ENCODE results near the gene AMZ1.

The AMZ1 gene

GRCh38 chr7:2687881-2688318 is at the start of gene AMZ1:
Gene AMZ1 (plus strand): TSS chr7:2688202. CDS start chr7:2700452, 12,250 bp downstream.
- DNase-seq, result peak; percentile 35

- peak; percentile 82 for DNase-seq
These were observed 49.6 kb upstream of the AMZ1 start for GRCh38 chr7:2638224-2638991.

GRCh38 chr7:2639181-2639681 is 48.8 kb upstream of the AMZ1 start:
- no peak for DNase-seq

GRCh38 chr7:2639695-2640481 is 48.1 kb upstream of the AMZ1 start:
- no peak for DNase-seq

- no peak for DNase-seq
These were observed 47.5 kb upstream of the AMZ1 start for GRCh38 chr7:2640482-2640830.

- DNase-seq, result no peak
These were observed 47.1 kb upstream of the AMZ1 start for GRCh38 chr7:2640846-2641316.

GRCh38 chr7:2641406-2642393 is 46.3 kb upstream of the AMZ1 start:
- peak; percentile 97 for DNase-seq

GRCh38 chr7:2643386-2644219 is 44.4 kb upstream of the AMZ1 start:
- DNase-seq, result no peak

- no peak for DNase-seq
These were observed 43.8 kb upstream of the AMZ1 start for GRCh38 chr7:2644220-2644561.

- DNase-seq, result no peak
These were observed 43.3 kb upstream of the AMZ1 start for GRCh38 chr7:2644562-2645273.

GRCh38 chr7:2645274-2645868 is 42.6 kb upstream of the AMZ1 start:
- DNase-seq, result no peak

- no peak for DNase-seq
These were observed 41.7 kb upstream of the AMZ1 start for GRCh38 chr7:2646336-2646679.

GRCh38 chr7:2646680-2647571 is 41.1 kb upstream of the AMZ1 start:
- no peak for DNase-seq

GRCh38 chr7:2647594-2648172 is 40.3 kb upstream of the AMZ1 start:
- no peak for DNase-seq

- DNase-seq, result no peak
These were observed 38.7 kb upstream of the AMZ1 start for GRCh38 chr7:2649139-2649838.

- DNase-seq, result no peak
These were observed 38.0 kb upstream of the AMZ1 start for GRCh38 chr7:2649991-2650390.

- DNase-seq, result peak; percentile 38
These were observed 37.6 kb upstream of the AMZ1 start for GRCh38 chr7:2650451-2650850.

- DNase-seq, result no peak
These were observed 36.7 kb upstream of the AMZ1 start for GRCh38 chr7:2651336-2651735.

Data from EL (cell line).